ENCODE measurements around the gene BRINP3. TPM values are rescaled to one million over a fixed set of nuclear protein-coding genes. Genes with fewer than 3 reads are reported as not detected.

Gene BRINP3
- total and polyA plus RNA-seq, 2 experiments from 2014 or later: not detected

DNA sequence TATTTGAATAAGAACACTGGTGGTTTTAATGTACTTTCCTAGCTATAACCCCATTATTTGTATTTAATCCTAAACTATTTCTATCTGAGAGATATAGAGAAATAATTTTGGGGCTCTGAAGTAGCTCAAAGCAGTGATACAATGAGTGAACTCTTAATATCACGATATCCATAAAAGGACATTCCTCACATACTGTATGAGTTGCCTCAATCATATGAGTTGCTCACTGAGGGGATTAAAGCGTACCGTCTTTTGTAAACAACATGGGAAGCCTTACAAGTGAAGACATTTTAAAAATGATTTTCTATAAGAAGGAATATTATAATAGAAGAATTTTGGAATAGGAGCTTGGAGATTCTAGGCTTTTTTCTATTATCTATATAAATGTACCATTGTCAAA lies 21.5 kb downstream of the BRINP3 start (continued):
- no peak for TF ChIP-seq ZNF462 (CRISPR knock-in tag; IDR thresholded peaks at IDR 0.05)
- TF ChIP-seq STAT1 (IDR thresholded peaks at IDR 0.05; ENCODE audit: unreplicated experiment): no peak
- TF ChIP-seq ETS1 (IDR thresholded peaks at IDR 0.05): no peak
- no peak for TF ChIP-seq ZNF114 (CRISPR knock-in tag; IDR thresholded peaks at IDR 0.05)
- no peak for TF ChIP-seq CREB1 (CRISPR knock-in tag; IDR thresholded peaks at IDR 0.05; ENCODE audit: low read depth)

- no peak for ATAC-seq
Measured at GRCh38 chr1:190455631-190456030, 22.0 kb downstream of the BRINP3 start.

More at GRCh38 chr1:190455631-190456030, 22.0 kb downstream of the BRINP3 start:
- H3K36me3 ChIP-seq (ENCODE audit: insufficient read depth): no peaks in the 10 kb centered on the region
- no peak overlapping the region for H2AFZ ChIP-seq
- no peak overlapping the region for H3K4me2 ChIP-seq
- H3K27ac Mint-ChIP-seq: no peak overlapping the region
- no peak overlapping the region for H3K27ac ChIP-seq (ENCODE audit: low read depth)
- no peak overlapping the region for H3K4me3 Mint-ChIP-seq
- DNase-seq (ENCODE audit: low spot score): no peak
- H3K4me1 ChIP-seq (ENCODE audit: insufficient read depth): no peaks in the 10 kb centered on the region
- H3K27me3 Mint-ChIP-seq (ENCODE audit: insufficient read depth, low read depth, poor library complexity): no peaks in the 10 kb centered on the region
- H3K4me1 Mint-ChIP-seq: no peaks in the 10 kb centered on the region; the same call in 2 of the 3 replicates
- no peaks in the 10 kb centered on the region for H4K20me1 ChIP-seq (replicated peaks; ENCODE audit: insufficient read depth)
- H3K9me3 Mint-ChIP-seq: no peaks in the 10 kb centered on the region
- H3K27me3 ChIP-seq (ENCODE audit: insufficient read depth): no peaks in the 10 kb centered on the region
- H3K9me2 ChIP-seq (ENCODE audit: insufficient read depth): no peaks in the 10 kb centered on the region
- no peaks in the 10 kb centered on the region for H3K36me3 Mint-ChIP-seq (ENCODE audit: low read depth)
- H3K79me2 ChIP-seq (replicated peaks; ENCODE audit: insufficient read depth): no peaks in the 10 kb centered on the region
- no peaks in the 10 kb centered on the region for H3F3A ChIP-seq (replicated peaks; ENCODE audit: low read depth)
- H3K4me3 ChIP-seq: no peak overlapping the region
- TF ChIP-seq, protein P1, sequence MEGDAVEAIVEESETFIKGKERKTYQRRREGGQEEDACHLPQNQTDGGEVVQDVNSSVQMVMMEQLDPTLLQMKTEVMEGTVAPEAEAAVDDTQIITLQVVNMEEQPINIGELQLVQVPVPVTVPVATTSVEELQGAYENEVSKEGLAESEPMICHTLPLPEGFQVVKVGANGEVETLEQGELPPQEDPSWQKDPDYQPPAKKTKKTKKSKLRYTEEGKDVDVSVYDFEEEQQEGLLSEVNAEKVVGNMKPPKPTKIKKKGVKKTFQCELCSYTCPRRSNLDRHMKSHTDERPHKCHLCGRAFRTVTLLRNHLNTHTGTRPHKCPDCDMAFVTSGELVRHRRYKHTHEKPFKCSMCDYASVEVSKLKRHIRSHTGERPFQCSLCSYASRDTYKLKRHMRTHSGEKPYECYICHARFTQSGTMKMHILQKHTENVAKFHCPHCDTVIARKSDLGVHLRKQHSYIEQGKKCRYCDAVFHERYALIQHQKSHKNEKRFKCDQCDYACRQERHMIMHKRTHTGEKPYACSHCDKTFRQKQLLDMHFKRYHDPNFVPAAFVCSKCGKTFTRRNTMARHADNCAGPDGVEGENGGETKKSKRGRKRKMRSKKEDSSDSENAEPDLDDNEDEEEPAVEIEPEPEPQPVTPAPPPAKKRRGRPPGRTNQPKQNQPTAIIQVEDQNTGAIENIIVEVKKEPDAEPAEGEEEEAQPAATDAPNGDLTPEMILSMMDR (conservative IDR thresholded peaks at IDR 0.05; ENCODE audit: low read depth in 2 of 2): no peak
- TF ChIP-seq JUNB (IDR thresholded peaks at IDR 0.05; ENCODE audit: unreplicated experiment) (no peak), EZH2 (IDR thresholded peaks at IDR 0.05; ENCODE audit: low read depth, unreplicated experiment) (no peak)
